Measurements from ENCODE around the gene NOVA2.

Gene NOVA2

DNA sequence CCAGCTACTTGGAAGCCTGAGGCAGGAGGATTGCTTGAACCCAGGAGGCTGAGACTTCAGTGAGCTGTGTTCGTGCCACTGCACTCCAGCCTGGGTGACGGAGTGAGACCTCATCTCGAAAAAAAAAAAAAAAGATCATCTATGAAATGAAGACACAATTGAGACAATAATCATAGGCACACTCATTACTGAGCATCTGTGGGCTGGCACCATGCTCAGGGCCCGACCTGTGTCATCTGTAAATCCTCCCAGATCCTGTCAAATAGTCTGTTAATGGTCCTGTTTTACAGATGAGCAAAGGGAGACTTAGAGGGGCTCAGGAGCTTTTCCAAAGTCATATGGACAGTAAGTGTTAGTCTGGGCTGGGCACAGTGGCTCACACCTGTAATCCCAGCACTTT is 54.9 kb downstream of the NOVA2 start:
- DNase-seq (ENCODE audit: extremely low read depth, insufficient read length), result no peak
- Histone ChIP-seq H3K4me3 (replicated peaks; ENCODE audit: low read depth, low read length) (no peak overlapping the region), H3K27me3 (replicated peaks; ENCODE audit: control insufficient read depth, insufficient read depth, low read length) (peaks cover 2% of the 10 kb centered on the region), H3K36me3 (ENCODE audit: control insufficient read depth, insufficient read depth, low read length) (no peaks in the 10 kb centered on the region)
- TF ChIP-seq, protein P1, sequence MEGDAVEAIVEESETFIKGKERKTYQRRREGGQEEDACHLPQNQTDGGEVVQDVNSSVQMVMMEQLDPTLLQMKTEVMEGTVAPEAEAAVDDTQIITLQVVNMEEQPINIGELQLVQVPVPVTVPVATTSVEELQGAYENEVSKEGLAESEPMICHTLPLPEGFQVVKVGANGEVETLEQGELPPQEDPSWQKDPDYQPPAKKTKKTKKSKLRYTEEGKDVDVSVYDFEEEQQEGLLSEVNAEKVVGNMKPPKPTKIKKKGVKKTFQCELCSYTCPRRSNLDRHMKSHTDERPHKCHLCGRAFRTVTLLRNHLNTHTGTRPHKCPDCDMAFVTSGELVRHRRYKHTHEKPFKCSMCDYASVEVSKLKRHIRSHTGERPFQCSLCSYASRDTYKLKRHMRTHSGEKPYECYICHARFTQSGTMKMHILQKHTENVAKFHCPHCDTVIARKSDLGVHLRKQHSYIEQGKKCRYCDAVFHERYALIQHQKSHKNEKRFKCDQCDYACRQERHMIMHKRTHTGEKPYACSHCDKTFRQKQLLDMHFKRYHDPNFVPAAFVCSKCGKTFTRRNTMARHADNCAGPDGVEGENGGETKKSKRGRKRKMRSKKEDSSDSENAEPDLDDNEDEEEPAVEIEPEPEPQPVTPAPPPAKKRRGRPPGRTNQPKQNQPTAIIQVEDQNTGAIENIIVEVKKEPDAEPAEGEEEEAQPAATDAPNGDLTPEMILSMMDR (IDR thresholded peaks at IDR 0.05; ENCODE audit: insufficient read depth, low read length, poor library complexity, severe bottlenecking), result no peak

DNA sequence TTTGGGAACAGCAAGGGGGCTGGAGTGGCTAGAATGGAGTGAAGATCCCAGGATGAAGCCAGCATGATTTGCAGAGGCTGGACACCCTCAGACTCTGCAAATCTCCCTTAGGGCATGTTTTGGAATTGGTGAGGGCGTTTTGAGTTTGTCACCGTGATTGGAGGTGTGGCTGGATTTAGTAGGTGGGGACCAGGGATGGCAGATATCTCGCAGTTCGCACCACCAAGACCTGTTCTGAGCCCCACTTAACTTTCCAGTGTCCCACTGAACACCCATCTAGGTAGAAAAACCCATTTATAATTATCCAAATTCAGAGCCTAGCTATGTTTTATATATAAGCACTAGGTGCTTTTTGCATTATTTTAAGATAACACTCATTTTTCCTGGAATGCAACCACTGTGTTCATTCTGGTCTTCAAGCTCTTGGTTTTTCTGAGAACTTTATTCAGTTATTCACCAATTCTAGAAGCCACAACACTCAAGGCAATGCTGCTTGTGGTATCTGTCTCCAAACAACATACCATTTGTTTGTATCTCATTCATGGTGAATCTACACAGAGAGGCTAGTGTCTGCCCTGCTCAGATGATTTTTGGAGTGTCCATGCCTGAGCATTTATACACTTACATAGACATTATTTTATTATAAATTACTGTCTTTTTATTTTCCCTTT is 56.1 kb downstream of the NOVA2 start:
- DNase-seq (ENCODE audit: extremely low read depth, insufficient read length), result no peak
- H3K36me3 ChIP-seq (ENCODE audit: control insufficient read depth, insufficient read depth, low read length), result no peaks in the 10 kb centered on the region
- peaks cover 2% of the 10 kb centered on the region for H3K27me3 ChIP-seq (replicated peaks; ENCODE audit: control insufficient read depth, insufficient read depth, low read length)
- TF ChIP-seq, protein P1 (IDR thresholded peaks at IDR 0.05; ENCODE audit: insufficient read depth, low read length, poor library complexity, severe bottlenecking), result no peak
- no peak overlapping the region for H3K4me3 ChIP-seq (replicated peaks; ENCODE audit: low read depth, low read length)

DNA sequence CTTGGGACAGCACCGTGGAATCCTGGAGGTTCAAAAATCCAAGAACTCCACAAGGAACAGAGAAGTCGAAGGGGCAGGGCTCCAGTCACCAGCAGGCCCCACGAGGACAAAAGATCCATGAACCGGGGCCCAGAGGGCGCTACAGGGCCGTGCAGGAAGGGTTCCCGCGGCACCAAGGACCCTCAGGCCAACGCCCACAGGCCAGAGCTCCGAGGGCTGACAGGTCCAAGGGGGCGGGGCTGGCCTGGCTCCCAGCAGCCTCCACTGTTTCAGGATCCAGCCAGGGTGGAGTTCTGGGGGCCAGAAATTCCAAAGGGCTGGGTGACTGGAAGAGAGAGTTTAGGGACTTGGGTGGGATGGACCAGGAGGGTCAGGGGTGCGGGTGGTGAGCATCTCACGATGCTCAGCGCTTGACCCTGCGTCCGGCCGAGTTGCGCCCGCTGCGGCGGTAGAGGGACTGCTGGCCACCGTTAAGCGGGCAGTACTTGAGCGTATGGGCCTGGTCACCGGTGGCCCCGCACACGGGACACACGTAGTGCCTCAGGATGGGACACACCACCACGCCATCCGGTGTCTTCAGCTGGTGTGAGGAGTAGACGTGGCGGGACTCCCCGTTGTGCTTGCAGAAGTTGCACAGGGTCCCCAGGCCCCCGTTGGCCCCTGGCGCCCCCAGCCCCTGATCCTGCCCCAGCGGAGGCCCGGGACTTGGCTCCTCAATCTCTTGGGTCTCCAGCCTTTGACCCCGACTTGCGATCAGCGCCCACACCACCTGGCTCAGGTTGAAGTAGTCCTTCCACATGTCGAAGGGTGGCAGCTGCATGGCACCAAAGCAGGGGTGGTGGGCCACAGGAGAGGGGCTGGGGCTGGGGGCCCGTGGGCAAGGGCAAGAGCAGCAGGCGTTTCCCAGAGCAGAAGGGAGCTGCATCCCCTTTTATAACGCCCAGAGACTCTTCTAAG is 59.5 kb downstream of the NOVA2 start, which contains the start of gene NANOS2:
Gene NANOS2, minus strand, starts transcription at position 905 of the 957 bp plus-strand sequence. Its CDS starts 85 bp downstream, at position 820.
- H3K27me3 ChIP-seq (replicated peaks; ENCODE audit: control insufficient read depth, insufficient read depth, low read length), result no peaks in the 10 kb centered on the region; the same call in 1 of the 2 replicates
- TF ChIP-seq, protein P1 (IDR thresholded peaks at IDR 0.05; ENCODE audit: insufficient read depth, low read length, poor library complexity, severe bottlenecking), result peak; percentile 5
- no peak for DNase-seq (ENCODE audit: extremely low read depth, insufficient read length)
- H3K4me3 ChIP-seq (replicated peaks; ENCODE audit: low read depth, low read length), result no peak within 1 kb of the TSS
- H3K36me3 ChIP-seq (ENCODE audit: control insufficient read depth, insufficient read depth, low read length), result no peaks in the 10 kb centered on the region

DNA sequence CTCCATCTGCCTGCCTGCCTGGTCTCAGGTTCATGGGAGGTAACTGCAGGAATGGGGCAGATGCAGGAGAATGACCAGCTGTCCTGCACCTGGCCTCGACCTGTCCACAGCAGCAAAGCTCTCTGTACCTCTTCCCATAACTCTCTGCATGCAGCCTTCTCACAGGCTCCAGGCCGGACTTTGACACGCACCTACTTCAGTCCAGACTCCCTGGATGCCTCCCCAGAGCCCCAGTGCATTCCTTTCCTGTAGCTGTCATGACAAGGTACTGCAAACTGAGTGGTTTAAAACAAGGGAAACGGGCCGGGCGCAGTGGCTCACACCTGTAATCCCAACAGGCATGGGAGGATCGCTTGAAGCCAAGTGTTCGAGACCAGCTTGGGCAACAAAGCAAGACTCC is 62.4 kb downstream of the NOVA2 start:
- no peak for DNase-seq (ENCODE audit: extremely low read depth, insufficient read length)
- no peaks in the 10 kb centered on the region for H3K36me3 ChIP-seq (ENCODE audit: control insufficient read depth, insufficient read depth, low read length)
- TF ChIP-seq, protein P1 (IDR thresholded peaks at IDR 0.05; ENCODE audit: insufficient read depth, low read length, poor library complexity, severe bottlenecking), result no peak
- H3K27me3 ChIP-seq (replicated peaks; ENCODE audit: control insufficient read depth, insufficient read depth, low read length), result no peaks in the 10 kb centered on the region; the same call in 1 of the 2 replicates
- H3K4me3 ChIP-seq (replicated peaks; ENCODE audit: low read depth, low read length), result no peak overlapping the region

DNA sequence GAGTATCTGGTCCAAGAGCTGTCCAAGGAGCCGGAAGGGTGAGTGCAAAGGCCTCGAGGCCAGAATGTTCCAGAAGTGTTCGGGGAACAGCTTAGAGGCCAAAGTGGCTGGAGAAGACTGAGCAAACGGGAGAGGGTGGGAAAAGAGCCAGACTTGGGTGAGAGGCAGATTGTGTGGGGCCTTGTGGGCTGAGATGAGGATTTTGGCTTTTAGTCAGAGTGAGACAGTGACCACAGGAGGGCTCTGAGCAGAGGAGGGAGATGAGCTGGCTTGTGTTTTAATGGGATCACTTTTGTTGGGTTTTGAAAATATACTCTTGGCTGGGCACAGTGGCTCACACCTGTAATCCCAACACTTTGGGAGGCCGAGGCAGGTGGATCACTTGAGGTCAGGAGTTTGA is 64.7 kb downstream of the NOVA2 start:
- DNase-seq (ENCODE audit: extremely low read depth, insufficient read length), result no peak
- H3K36me3 ChIP-seq (ENCODE audit: control insufficient read depth, insufficient read depth, low read length), result no peaks in the 10 kb centered on the region
- H3K27me3 ChIP-seq (replicated peaks; ENCODE audit: control insufficient read depth, insufficient read depth, low read length), result no peaks in the 10 kb centered on the region; the same call in 1 of the 2 replicates
- TF ChIP-seq, protein P1 (IDR thresholded peaks at IDR 0.05; ENCODE audit: insufficient read depth, low read length, poor library complexity, severe bottlenecking), result no peak
- no peak overlapping the region for H3K4me3 ChIP-seq (replicated peaks; ENCODE audit: low read depth, low read length)
